ENCODE data around the gene CDC42BPG. TPM values are rescaled to one million over a fixed set of nuclear protein-coding genes. Genes with fewer than 3 reads are reported as not detected.

The CDC42BPG gene
- total RNA-seq, 1 donor from 2014 or later = 0.42 TPM

DNA sequence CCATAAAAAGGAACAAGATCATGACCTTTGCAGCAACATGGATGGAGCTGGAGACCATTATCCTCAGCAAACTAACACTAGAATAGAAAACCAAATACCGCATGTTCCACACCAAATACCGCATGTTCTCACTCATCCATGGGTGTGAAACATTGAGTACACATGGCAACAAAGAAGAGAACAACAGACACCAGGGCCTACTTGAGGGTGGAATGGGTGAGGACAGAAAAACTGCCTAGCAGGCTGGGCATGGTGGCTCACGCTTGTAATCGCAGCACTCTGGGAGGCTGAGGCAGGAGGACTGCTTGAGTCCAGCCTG, 21.7 kb upstream of the CDC42BPG start:
- intact Hi-C loops (cut with micrococcal nuclease) = no loop called here

GRCh38 chr11:64865286-64866172, 21.1 kb upstream of the CDC42BPG start:
- intact Hi-C loops (cut with micrococcal nuclease) = loop anchor here (2.0 kb wide), 1 partner anchor 15 kb away; no protein-coding TSS in a partner anchor

- intact Hi-C loops (cut with micrococcal nuclease) = loop anchor here (2.0 kb wide), 1 partner anchor 14 kb away; no protein-coding TSS in a partner anchor
Observed at GRCh38 chr11:64864473-64865285, 20.2 kb upstream of the CDC42BPG start.

GRCh38 chr11:64864135-64864472, 19.7 kb upstream of the CDC42BPG start:
- intact Hi-C loops (cut with micrococcal nuclease) = loop anchor here (2.0 kb wide), 1 partner anchor 13 kb away; no protein-coding TSS in a partner anchor

- intact Hi-C loops (cut with micrococcal nuclease) = loop anchor here (2.0 kb wide), 1 partner anchor 13 kb away; no protein-coding TSS in a partner anchor
Observed at GRCh38 chr11:64863391-64864060, 19.1 kb upstream of the CDC42BPG start.

DNA sequence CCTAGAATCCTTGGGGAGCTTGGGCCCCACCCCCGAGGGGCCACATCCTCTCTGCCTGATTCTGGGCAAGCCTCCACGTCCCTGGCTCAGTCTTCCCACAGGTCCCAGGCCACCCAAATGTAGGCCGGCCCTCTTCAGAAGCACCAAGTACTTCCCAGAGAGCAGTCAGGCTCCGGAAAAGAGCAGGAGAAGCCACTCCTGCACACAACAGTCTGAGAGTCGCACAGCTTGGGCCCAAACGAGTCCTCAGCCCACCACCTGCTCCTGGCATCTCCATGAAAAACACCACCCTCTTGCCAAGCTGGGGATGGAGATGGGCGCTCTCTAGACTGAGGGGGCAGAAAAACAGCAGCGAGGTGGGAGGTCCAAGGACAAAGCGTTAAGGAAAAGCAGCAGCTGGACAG, 18.5 kb upstream of the CDC42BPG start:
- intact Hi-C loops (cut with micrococcal nuclease) = no loop called here

- intact Hi-C loops (cut with micrococcal nuclease) = no loop called here
Observed at GRCh38 chr11:64861227-64861975, 16.9 kb upstream of the CDC42BPG start.

- intact Hi-C loops (cut with micrococcal nuclease) = loop anchor here (1.0 kb wide), 6 partner anchors 8 to 225 kb away; partner anchors contain the start of genes ATG2A, CDCA5, EHD1 and ZFPL1
Observed at GRCh38 chr11:64859542-64860414, 15.3 kb upstream of the CDC42BPG start.

GRCh38 chr11:64858467-64859263, 14.2 kb upstream of the CDC42BPG start:
- intact Hi-C loops (cut with micrococcal nuclease) = loop anchor here (1.0 kb wide), 6 partner anchors 7 to 226 kb away; partner anchors contain the start of genes ATG2A, CDCA5, EHD1 and ZFPL1

DNA sequence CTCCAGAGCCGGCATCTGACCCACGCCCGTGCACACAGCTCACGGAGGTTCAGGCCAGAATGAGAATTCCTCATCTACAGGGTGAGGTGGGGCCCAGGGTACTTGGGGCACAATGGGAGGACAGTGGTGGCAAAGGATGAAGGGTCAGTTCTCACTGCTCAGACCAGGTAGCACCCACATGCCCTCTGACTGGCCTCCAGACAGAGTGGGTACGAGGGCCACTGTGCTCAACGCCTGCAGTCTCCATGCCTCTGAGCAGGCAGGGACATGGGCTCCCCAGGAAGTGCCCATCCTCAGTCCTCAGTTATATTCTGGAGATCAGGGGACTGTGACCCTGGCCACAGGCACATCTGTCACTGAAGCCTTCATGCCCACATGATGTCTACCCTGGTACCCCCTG, 13.0 kb upstream of the CDC42BPG start:
- intact Hi-C loops (cut with micrococcal nuclease) = no loop called here

DNA sequence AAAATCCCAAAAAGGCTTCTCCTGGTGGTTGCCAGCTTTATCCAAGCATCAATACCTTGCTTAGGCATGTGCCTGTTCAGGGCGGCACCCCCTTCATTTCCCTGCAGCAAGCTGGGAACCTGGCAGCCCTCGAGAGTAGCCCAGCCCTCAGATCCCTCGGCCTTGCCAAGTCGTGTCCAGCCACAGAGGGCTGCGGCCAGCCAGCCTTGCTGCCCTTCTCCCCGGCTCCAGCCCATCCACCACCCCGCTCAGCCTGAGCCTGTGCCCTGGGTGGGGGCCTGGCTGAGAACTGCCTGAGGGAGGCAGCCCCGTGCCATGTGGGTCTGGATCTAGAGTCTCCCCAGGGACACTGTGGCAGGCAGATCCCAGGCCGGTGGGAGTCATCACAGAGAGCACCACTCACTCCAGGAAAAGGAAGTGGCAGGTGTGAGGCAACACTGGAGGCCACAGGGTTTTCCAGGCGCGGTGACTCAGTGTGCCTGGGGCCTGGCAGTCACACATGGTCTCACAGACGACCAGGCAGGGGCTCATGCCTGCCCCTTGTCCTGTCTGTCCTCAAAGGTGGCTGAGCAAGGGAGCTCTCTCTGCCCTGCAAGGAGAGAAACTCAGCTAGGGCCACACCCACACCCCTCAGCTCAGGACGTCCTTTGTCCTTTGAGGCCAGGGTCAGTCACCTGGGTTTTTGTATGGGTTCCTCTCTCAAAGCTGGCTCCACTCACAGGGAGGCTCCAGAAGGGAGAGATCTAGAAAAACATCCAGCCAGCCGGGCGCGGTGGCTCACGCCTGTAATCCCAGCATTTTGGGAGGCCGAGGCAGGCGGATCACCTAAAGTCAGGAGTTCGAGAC, 12.2 kb upstream of the CDC42BPG start:
- intact Hi-C loops (cut with micrococcal nuclease) = no loop called here

DNA sequence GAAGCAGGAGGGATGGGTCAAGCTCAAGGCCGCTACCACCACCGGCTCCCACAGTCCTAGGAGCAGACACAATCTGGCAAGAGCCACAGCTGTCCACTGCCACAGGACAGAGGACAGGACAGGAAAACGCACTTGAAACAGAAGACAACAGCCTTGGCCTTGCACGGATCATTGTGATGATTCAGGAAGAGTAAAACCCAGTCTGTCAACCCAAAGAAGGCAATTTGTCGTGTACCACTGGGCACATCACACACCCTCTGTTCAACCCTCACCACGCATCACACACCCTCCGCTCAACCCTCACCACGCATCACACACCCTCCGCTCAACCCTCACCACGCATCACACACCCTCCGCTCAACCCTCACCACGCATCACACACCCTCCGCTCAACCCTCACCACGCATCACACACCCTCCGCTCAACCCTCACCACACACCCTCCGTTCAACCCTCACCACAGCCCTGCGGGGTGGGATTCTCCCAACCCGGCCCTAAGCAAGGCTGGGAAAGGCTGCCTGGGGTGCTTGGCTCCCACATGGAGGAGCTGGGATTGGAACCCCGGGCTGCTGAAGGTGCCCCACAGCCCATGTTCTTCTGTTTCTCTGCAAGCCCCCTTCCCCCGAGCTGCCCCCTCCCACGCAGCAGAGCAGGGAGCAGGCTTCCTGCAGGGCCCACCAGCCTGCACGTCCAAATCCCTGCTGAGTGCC, 11.3 kb upstream of the CDC42BPG start:
- intact Hi-C loops (cut with micrococcal nuclease) = no loop called here

GRCh38 chr11:64854534-64855502, 10.4 kb upstream of the CDC42BPG start:
- intact Hi-C loops (cut with micrococcal nuclease) = no loop called here

- intact Hi-C loops (cut with micrococcal nuclease) = no loop called here
Observed at GRCh38 chr11:64854157-64854533, 9.7 kb upstream of the CDC42BPG start.

DNA sequence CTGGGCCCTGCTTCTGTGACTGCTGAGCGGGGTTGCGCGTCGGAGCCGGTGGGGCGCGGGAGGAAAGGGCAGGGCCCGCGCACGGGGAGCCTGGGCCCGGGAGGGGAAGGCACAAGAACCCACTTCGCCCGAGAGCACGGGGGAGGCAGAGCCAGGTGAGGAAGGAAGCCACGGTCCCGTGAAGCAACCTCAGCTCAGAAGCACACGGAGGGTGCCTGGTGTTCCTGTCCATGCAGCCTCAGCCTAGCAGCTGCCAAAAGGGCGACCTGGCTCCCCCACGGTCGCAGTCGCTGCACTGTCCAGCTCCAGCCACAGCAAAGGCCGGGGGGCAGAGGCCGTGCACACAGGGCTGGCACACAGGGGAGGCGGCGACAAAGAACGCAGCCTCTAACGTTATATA, 9.3 kb upstream of the CDC42BPG start:
- intact Hi-C loops (cut with micrococcal nuclease) = no loop called here

DNA sequence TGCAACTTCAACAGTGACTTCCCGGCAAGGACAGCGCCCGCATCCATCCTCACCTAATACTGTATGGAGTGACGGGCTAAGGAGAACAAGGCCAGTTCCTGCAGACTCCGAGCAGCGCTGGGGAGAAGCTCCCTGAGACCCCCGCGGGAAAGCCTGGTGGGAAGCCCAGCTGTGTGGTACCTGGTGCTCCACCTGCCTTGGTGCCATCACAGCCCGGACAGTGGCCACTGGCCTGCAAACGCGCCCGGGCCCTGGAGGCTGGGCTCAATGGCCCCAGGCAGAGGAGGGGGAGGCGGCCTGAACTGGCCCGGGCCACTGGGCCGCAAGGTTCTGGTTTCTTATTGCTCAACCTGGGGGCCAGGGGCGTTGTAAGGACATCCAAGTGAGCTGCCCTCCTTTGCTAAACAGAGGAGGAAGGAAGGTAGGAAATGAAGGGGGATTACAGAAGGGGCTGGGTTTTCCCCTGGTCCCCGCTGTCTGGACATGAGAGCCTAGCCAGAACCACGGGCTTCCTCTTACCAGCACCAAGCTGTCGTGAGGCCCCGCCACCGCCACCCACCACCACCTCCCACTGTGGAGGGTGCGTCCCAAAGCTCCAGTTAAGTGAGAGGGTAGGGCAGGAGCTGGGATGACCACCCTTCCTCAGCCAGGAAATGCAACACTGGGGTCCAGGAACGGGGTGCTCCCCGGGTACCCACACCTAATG, 8.5 kb upstream of the CDC42BPG start:
- intact Hi-C loops (cut with micrococcal nuclease) = no loop called here
